Naive B cell (primary cell): ENCODE measurements around the gene NSDHL. TPM values are rescaled to one million over a fixed set of nuclear protein-coding genes. Genes with fewer than 3 reads are reported as not detected.
"Not testable (repeated sequence)": the region's sequence is repeated elsewhere in the genome, so short reads cannot be mapped to it uniquely, and the experiment has no call there.

ENCODE experiments used
- ATAC-seq, 2 donors: fragments of 150-1000 bp; cut with Tn5 transposase; 2 replicates each; pipeline ENCODE4 v1.10.0; 2021; ENCODE audit warnings: low read depth in 2 of 2, mild to moderate bottlenecking in 2 of 2, moderate library complexity in 2 of 2
- DNase-seq: peaks from one replicate; pipeline ENCODE4 v3.0.0; 2022
- H3K27ac Mint-ChIP-seq, 6 donors: one replicate each; pipeline ENCODE4 v1.8.0; 2020 to 2022; ENCODE audit warnings: mild to moderate bottlenecking in 6 of 6, mixed read lengths in 6 of 6, moderate library complexity in 5 of 6, inconsistent platforms in 2 of 6
- H3K27me3 Mint-ChIP-seq, 3 donors: one replicate each; pipeline ENCODE4 v1.8.0; 2021 to 2022; ENCODE audit warnings: mixed read lengths in 3 of 3, mild to moderate bottlenecking in 1 of 3
- H3K36me3 Mint-ChIP-seq, 2 donors: one replicate each; pipeline ENCODE4 v1.8.0; 2020 to 2022; ENCODE audit warnings: mixed read lengths in 2 of 2, inconsistent platforms in 1 of 2, mild to moderate bottlenecking in 1 of 2
- H3K4me1 Mint-ChIP-seq, 3 donors: one replicate each; pipeline ENCODE4 v1.8.0; 2020 to 2022; ENCODE audit warnings: mixed read lengths in 3 of 3, inconsistent platforms in 1 of 3, mild to moderate bottlenecking in 1 of 3, moderate library complexity in 1 of 3
- H3K4me3 Mint-ChIP-seq, 8 donors: one replicate each; pipeline ENCODE4 v1.8.0; 2020 to 2022; ENCODE audit warnings: mild to moderate bottlenecking in 8 of 8, mixed read lengths in 8 of 8, moderate library complexity in 8 of 8, inconsistent platforms in 2 of 8
- H3K9me3 Mint-ChIP-seq, 7 donors: one replicate each; pipeline ENCODE4 v1.8.0; 2020 to 2022; ENCODE audit warnings: mixed read lengths in 7 of 7, mild to moderate bottlenecking in 5 of 7, inconsistent platforms in 2 of 7, moderate library complexity in 1 of 7
- polyA plus RNA-seq, 6 donors: library from polyadenylated mRNA; unstranded; fragments of 300-500 nt; fragmentation: Illumina TruSeq; gene quantifications; one replicate each; pipeline ENCODE4 v1.2.3, GENCODE V29; 2021; ENCODE audit warnings: low read depth in 6 of 6

Gene NSDHL
- polyA plus RNA-seq, 6 donors from 2014 or later = 10.8 to 20.0 (median 15.4) TPM

DNA sequence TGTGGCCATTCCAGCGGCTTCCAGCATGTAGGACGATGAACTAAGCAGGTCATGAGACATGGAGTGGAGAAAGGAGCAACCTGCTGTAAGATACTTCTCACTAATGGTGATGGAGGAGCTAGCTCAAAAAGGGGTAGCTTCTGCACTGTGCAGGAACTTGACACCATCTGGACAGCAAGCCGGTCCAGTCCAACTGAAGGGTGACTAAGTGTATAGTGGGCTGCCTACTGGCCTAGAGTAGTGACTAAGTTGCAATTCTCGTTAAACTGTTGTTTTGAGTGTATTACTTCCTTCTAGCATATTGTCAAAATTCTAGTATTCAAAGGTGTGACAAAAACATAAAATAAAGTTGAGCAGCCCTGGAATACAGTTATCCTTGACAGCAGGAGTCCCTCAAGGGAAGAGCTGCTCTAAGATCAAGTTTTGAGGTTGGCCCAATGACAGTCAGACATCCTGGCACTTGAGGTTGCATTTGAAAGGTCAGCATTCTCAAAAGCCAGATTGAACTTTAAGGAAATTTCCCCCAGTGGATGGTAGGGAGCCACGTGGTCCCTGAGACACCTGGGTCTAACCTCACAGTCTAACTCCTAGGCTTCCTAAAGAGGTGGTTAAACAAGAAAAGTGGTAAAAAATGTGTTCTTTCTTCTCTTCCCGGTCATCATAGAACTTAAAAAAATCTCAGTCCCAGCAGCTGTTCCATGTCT is 8.3 kb upstream of the NSDHL start:
- no peak overlapping the region for H3K4me3 Mint-ChIP-seq
- H3K36me3 Mint-ChIP-seq = no peaks in the 10 kb centered on the region
- H3K27ac Mint-ChIP-seq = no peak overlapping the region
- ATAC-seq (no peak), DNase-seq (no peak)
- peaks cover 0 to 4% (median 0%) of the 10 kb centered on the region in 7 donors for H3K9me3 Mint-ChIP-seq
- H3K4me1 Mint-ChIP-seq = no peaks in the 10 kb centered on the region
- H3K27me3 Mint-ChIP-seq = peaks cover 0 to 19% (median 9%) of the 10 kb centered on the region in 3 donors

DNA sequence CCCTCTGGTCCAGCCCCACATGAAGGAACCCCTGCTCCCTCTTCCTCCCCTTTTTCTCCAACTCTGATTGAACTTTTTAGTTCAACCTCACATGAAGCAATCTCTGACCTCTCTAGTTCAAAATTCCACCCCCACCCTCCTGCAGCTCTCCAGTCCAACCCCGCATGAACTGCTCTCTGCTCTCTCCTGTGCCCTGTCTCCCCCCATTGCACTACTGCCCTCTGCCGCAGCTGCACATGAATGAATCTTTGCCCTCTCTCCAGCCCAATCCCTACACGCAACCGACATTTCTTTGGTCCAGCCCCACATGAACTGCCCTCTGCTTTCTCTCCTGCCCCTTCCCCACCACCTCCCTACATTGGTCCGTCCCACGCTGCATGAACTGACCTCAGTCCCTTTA is 7.2 kb upstream of the NSDHL start:
- peaks cover 0 to 4% (median 0%) of the 10 kb centered on the region in 7 donors for H3K9me3 Mint-ChIP-seq
- ATAC-seq (no peak), DNase-seq (no peak)
- no peak overlapping the region for H3K4me3 Mint-ChIP-seq
- no peaks in the 10 kb centered on the region for H3K36me3 Mint-ChIP-seq
- no peaks in the 10 kb centered on the region for H3K4me1 Mint-ChIP-seq
- no peak overlapping the region for H3K27ac Mint-ChIP-seq
- H3K27me3 Mint-ChIP-seq = peaks cover 0 to 15% (median 9%) of the 10 kb centered on the region in 3 donors

DNA sequence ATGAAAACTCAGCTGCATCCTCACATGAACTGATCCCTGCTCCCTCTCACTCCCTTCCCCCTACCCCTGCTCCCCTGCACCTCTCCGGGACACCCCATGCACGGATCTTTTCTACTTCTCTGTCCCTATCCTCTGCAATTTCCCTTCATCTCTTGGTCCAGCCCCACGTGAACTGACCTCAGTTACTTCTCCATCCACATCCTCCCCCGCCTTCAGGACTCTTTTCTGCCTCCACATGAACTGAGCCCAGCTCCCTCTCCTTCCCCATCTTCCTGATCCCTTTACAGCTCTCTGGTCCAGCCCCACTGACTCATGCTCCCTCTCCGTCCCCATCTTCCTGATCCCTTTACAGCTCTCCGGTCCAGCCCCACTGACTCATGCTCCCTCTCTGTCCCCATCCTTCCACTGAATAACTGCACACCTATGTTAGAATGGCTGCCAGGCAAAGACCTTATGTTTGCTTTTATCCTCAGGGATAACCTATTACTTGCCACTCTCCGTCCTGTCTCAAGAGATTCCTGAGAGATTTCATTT is 6.0 kb upstream of the NSDHL start:
- Mint-ChIP-seq H3K4me3 (no peak overlapping the region), H3K9me3 (peaks cover 0 to 4% (median 0%) of the 10 kb centered on the region in 7 donors)
- no peak for ATAC-seq

DNA sequence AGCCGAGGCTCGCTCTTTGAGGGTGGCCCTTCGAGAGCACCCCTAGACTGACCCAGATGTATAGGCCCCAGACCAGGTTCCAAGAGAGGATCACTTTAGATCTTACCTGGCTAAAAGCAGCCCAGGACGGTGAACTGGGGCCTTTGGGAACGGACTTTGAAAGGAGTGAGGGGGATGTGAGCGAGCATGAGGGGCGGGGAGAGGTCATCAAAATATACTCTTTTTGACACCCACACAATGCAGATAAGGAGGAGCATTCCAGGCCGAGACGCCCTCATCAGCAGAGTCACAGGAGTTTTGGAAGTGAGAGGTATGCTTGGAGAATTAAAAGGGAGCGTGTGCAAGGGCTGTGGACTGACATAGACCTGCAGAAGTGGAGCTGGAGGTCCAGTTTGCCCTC is 528 bp downstream of the NSDHL start:
- Mint-ChIP-seq H3K4me3 (peak overlapping the region; percentile 87 to 98 (median 96)), H3K27me3 (no peaks in the 10 kb centered on the region), H3K4me1 (peaks cover 22 to 28% (median 24%) of the 10 kb centered on the region in 3 donors), H3K36me3 (no peaks in the 10 kb centered on the region), H3K27ac (peak overlapping the region in 5 of 6 donors; percentile 69 to 100 (median 94)), H3K9me3 (peaks cover 0 to 6% (median 0%) of the 10 kb centered on the region in 7 donors)
- no peak for ATAC-seq
- DNase-seq = no peak

More for the DNA sequence above, 6.0 kb upstream of the NSDHL start:
- H3K27ac Mint-ChIP-seq = no peak overlapping the region
- no peak for DNase-seq
- peaks cover 0 to under 1% (median 0%) of the 10 kb centered on the region in 3 donors for H3K4me1 Mint-ChIP-seq
- H3K36me3 Mint-ChIP-seq = no peaks in the 10 kb centered on the region
- peaks cover 0 to 14% (median 9%) of the 10 kb centered on the region in 3 donors for H3K27me3 Mint-ChIP-seq

DNA sequence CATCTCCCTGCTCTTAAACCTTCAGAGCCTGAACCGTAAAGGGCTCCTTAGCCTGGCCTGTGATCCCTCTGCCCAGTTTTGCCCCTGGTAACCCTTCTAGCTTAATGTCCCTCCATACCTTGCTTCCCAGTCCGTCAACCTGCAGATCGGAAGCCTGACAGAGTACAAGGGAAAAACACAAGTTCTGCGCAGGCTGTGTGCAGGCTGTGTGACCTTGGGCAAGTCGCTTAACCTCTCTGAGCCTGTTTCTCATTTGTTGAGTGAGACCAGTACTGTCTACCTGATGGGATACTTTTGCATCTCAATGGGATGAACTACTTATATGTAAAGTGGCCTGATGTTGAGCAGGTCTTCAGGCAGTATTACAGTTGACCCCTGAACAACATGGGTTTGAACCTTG is 1.7 kb downstream of the NSDHL start:
- H3K4me3 Mint-ChIP-seq = peak overlapping the region in 6 of 8 donors; percentile 41 to 98 (median 88)
- H3K9me3 Mint-ChIP-seq = peaks cover 0 to 10% (median 0%) of the 10 kb centered on the region in 7 donors
- no peaks in the 10 kb centered on the region for H3K27me3 Mint-ChIP-seq
- peaks cover 22 to 28% (median 24%) of the 10 kb centered on the region in 3 donors for H3K4me1 Mint-ChIP-seq
- DNase-seq (no peak), ATAC-seq (no peak)
- H3K27ac Mint-ChIP-seq = peak overlapping the region in 1 of 6 donors; percentile 10
- no peaks in the 10 kb centered on the region for H3K36me3 Mint-ChIP-seq

DNA sequence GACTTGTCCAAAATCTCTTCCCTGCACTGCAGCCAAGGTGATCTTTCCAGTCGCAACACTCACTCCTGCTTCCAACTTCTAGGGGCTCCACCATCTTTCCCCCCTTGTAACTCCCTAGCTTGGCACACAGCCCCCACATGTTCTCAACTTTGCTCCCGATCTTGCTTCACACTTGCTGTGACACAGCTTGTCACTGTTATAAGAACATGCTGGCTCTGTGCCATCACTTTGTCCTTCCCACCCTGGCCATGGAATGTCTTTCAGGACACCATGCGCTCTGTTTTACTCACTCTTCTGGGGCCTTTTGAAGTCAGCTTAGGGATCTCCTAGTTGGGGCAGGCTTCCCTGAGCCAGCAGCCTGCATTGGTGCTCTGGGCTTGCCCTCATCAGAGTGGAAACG is 2.5 kb downstream of the NSDHL start:
- H3K27me3 Mint-ChIP-seq = no peaks in the 10 kb centered on the region
- ATAC-seq (no peak), DNase-seq (no peak)
- peaks cover 0 to 10% (median 0%) of the 10 kb centered on the region in 7 donors for H3K9me3 Mint-ChIP-seq
- H3K27ac Mint-ChIP-seq = peak overlapping the region in 1 of 6 donors; percentile 66
- H3K36me3 Mint-ChIP-seq = no peaks in the 10 kb centered on the region
- peaks cover 22 to 34% (median 24%) of the 10 kb centered on the region in 3 donors for H3K4me1 Mint-ChIP-seq
- H3K4me3 Mint-ChIP-seq = peak overlapping the region in 3 of 8 donors; percentile 8 to 90 (median 13)

DNA sequence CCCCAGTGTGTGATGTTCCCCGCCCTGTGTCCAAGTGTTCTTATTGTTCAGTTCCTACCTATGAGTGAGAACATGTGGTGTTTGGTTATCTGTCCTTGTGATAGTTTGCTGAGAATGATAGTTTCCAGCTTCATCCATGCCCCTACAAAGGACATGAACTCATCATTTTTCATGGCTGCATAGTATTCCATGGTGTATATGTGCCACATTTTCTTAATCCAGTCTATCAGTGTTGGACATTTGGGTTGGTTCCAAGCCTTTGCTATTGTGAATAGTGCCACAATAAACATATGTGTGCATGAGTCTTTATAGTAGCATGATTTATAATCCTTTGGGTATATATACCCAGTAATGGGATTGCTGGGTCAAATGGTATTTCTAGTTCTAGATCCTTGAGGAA is 4.6 kb downstream of the NSDHL start:
- not testable (repeated sequence) for H3K4me3 Mint-ChIP-seq, H3K9me3 Mint-ChIP-seq, DNase-seq, H3K27ac Mint-ChIP-seq, ATAC-seq, H3K27me3 Mint-ChIP-seq, H3K36me3 Mint-ChIP-seq
- H3K4me1 Mint-ChIP-seq = peaks cover 17 to 33% (median 18%) of the 10 kb centered on the region in 3 donors

DNA sequence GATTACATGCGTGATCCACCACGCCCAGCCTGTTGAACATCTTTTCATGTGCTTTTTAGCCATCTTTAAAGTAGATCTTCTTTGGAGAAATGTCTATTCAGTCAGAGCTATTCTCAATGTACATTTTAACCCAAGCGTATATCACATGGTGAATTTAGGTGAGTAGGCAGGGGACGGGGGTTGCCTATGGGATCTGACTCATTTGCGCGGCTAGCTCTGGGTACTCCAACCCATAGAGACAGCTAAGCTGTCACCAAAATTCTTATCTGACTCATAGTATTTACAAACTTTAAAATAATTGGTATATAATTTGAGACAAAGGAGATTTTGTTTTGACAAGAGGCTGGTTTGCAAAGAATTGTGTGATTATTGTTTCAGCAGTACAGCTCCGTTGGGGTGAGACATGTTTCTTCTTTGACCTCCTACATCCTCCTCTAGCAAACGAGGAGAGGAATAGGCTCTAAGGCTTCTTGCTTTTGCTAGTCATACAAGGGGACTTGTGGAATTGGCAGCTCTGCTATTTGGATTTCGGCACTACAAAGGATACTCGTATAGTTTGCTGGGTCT is 12.0 kb downstream of the NSDHL start:
- Mint-ChIP-seq H3K9me3 (peaks cover 0 to 2% (median 0%) of the 10 kb centered on the region in 7 donors), H3K27ac (no peak overlapping the region), H3K36me3 (no peaks in the 10 kb centered on the region), H3K27me3 (no peaks in the 10 kb centered on the region), H3K4me1 (peaks cover 0 to 9% (median 0%) of the 10 kb centered on the region in 3 donors), H3K4me3 (no peak overlapping the region)
- ATAC-seq (no peak), DNase-seq (no peak)

DNA sequence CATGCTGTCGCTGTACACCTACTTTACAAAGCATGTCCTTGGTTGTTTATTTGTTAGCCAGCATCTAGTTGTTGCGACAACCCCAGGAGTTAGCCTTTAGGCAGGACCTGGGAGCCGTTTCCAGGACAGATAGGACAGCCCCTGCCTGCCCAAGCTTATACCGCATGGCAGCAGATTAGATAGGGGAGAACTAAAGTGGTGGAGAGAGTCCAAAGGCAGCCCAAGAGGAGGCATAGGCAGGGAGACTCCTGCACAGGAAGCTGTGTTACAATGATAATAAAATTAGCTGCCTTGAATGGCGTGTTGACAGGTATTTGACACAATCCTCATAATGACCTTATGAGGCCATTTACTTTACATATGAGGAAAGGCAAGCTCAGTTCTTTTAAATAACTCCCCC is 13.0 kb downstream of the NSDHL start:
- H3K4me1 Mint-ChIP-seq = peaks cover 0 to 5% (median 0%) of the 10 kb centered on the region in 3 donors
- peaks cover 0 to 4% (median 0%) of the 10 kb centered on the region in 7 donors for H3K9me3 Mint-ChIP-seq
- H3K4me3 Mint-ChIP-seq = no peak overlapping the region
- H3K36me3 Mint-ChIP-seq = no peaks in the 10 kb centered on the region
- H3K27ac Mint-ChIP-seq = no peak overlapping the region
- ATAC-seq (no peak), DNase-seq (no peak)
- H3K27me3 Mint-ChIP-seq = no peaks in the 10 kb centered on the region

DNA sequence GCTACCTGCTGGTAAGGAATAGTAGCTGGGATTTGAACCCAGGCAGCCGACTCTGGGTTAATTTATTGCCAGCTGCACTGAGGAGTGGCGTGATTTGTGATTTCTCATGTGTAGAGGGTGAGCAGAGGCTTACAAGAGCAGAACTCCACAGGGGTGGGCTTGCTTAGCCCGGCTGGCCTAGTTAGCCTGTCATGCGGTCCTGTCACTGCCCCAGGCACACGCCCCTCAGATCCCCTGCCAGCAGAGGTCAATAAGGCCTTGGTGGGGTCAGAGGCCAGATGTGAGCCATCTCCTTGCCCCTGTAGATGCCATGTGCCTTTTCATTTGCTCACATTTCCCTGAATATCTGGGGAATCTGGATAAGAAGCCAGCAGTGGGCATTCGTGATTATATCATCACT is 13.4 kb downstream of the NSDHL start:
- peaks cover 0 to 5% (median 0%) of the 10 kb centered on the region in 7 donors for H3K9me3 Mint-ChIP-seq
- H3K4me1 Mint-ChIP-seq = peaks cover 0 to 5% (median 0%) of the 10 kb centered on the region in 3 donors
- H3K27ac Mint-ChIP-seq = no peak overlapping the region
- DNase-seq = no peak
- no peak for ATAC-seq
- H3K27me3 Mint-ChIP-seq = no peaks in the 10 kb centered on the region
- H3K4me3 Mint-ChIP-seq = no peak overlapping the region
- no peaks in the 10 kb centered on the region for H3K36me3 Mint-ChIP-seq

DNA sequence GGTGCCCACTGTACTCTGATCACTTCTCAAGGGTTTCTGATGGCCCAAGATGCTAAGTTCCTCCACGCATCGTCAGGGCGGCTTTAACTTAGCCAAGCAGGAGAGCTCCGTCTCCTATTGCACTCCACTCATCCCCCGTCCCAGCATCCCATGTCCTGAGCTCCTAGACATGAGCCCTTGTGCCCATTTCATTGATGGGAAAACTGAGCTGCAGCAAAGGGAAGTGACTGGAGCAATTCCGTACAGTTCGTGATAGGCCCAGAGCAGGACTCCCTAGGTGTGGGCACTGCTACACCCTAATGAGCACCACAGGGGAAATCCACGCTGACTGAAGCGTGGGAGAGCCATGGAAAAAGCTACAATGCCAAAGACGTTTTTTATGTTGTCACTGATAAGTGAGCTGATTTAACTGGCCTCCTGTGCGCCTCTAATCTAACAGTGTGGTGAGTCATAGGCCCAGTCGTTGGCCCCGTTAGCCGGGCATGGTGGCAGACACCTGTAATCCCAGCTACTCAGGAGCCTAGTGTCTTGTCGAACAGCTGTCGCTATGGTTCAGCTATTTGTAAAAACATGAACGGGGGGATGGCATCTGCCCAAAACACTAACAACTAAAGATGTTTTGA is 14.9 kb downstream of the NSDHL start:
- Mint-ChIP-seq H3K9me3 (peaks cover 0 to 5% (median 0%) of the 10 kb centered on the region in 7 donors), H3K27me3 (no peaks in the 10 kb centered on the region), H3K36me3 (peaks cover 1% of the 10 kb centered on the region in 2 donors), H3K4me3 (peak overlapping the region in 1 of 8 donors; percentile 52), H3K27ac (no peak overlapping the region), H3K4me1 (peaks cover 0 to 5% (median 0%) of the 10 kb centered on the region in 3 donors)
- ATAC-seq (no peak), DNase-seq (no peak)

DNA sequence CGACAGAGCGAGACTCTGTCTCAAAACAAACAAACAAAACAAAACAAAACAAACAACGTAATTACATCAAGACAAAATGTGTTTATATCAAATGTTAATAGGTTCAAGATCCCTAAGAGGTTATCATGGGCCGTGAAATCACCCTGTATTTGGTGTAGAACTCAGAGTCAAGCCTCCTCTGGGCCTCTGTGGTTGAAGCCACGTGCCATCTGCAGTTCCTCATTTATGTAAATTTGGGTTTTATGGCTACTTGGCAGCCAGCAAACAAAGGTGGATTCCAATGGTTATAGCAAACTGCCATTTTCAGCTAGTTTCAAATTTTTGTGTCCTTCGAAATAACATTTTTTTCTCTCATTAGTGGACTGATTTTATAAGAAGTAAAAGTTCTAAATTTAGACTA is 16.4 kb downstream of the NSDHL start:
- Mint-ChIP-seq H3K4me1 (peaks cover 0 to 5% (median 0%) of the 10 kb centered on the region in 3 donors), H3K27ac (no peak overlapping the region), H3K4me3 (peak overlapping the region in 1 of 8 donors; percentile 21), H3K36me3 (peaks cover 5 to 15% of the 10 kb centered on the region in 2 donors), H3K9me3 (peaks cover 0 to 7% (median 0%) of the 10 kb centered on the region in 7 donors), H3K27me3 (no peaks in the 10 kb centered on the region)
- peak; percentile 34 to 46 for ATAC-seq
- DNase-seq = no peak

DNA sequence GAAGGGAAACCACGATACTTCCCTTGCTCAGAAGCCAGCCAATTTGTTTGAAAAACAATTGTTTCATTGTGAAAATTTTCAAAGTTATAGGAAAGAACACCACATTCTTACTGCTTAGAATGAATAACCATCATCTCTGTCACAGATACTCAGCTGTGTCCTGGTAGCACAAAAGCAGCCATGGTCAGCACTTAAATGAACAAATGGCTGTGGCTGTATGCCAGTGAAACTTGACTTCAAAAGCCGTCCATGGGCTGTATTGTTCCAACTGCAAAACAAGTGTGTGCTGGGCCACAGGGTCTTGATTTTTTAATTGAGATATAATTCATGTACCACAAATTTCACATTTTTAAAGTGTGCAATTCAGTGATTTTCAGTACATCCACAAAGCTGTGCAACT is 19.6 kb downstream of the NSDHL start:
- Mint-ChIP-seq H3K4me1 (peaks cover 0 to 5% (median 0%) of the 10 kb centered on the region in 3 donors), H3K27me3 (no peaks in the 10 kb centered on the region), H3K9me3 (peaks cover 0 to 7% (median 0%) of the 10 kb centered on the region in 7 donors), H3K36me3 (peaks cover 7 to 32% of the 10 kb centered on the region in 2 donors), H3K27ac (no peak overlapping the region), H3K4me3 (no peak overlapping the region)
- DNase-seq (no peak), ATAC-seq (no peak)
